SU-DHL-6 (cell line): ENCODE data around the gene MIPEP.

Source experiments
- H2AFZ ChIP-seq: fragments of 200-600 bp; sonication (generic); 2 replicates; pipeline ENCODE4 v1.6.1; 2014; ENCODE audit warnings: low read depth, mild to moderate bottlenecking, moderate library complexity, mixed read lengths, antibody characterized with exemption, low read length; ENCODE audit not compliant: severe bottlenecking
- H3F3A ChIP-seq: fragments of 200-600 bp; shearing (Covaris generic); 2 replicates; pipeline ENCODE4 v1.6.0; 2016; ENCODE audit warnings: antibody characterized with exemption, mild to moderate bottlenecking; ENCODE audit not compliant: insufficient read depth
- H3K27ac ChIP-seq: fragments of 200-600 bp; sonication (generic); 2 replicates; pipeline ENCODE4 v1.5.1; 2016; ENCODE audit warnings: low read depth, mild to moderate bottlenecking, low read length, moderate library complexity, mixed read lengths
- H3K27me3 ChIP-seq: fragments of 200-600 bp; sonication (generic), shearing (Covaris generic); 2 replicates; pipeline ENCODE4 v1.6.0; 2014; ENCODE audit warnings: mild to moderate bottlenecking, low read length
- H3K36me3 ChIP-seq: fragments of 200-600 bp; sonication (generic); 2 replicates; pipeline ENCODE4 v1.6.1; 2014; ENCODE audit warnings: mild to moderate bottlenecking, low read length, mixed read lengths
- H3K4me2 ChIP-seq: fragments of 300-600, 200-600 bp; shearing (Covaris generic), sonication (generic); 2 replicates; pipeline ENCODE4 v1.6.0; 2014; ENCODE audit warnings: low read length, low read depth, mild to moderate bottlenecking; ENCODE audit not compliant: poor library complexity, severe bottlenecking
- H3K4me3 ChIP-seq: fragments of 200-600 bp; sonication (generic); 2 replicates; pipeline ENCODE4 v1.5.1; 2014; ENCODE audit warnings: antibody characterized with exemption, low read length, mild to moderate bottlenecking, mixed read lengths; ENCODE audit not compliant: insufficient read depth, poor library complexity, severe bottlenecking
- H3K79me2 ChIP-seq: fragments of 200-600 bp; sonication (generic); 2 replicates; pipeline ENCODE4 v1.6.1; 2014; ENCODE audit warnings: mild to moderate bottlenecking, low read length, moderate library complexity; ENCODE audit not compliant: insufficient read depth
- H3K9ac ChIP-seq: fragments of 200-600 bp; sonication (generic); 2 replicates; pipeline ENCODE4 v1.7.0; 2014; ENCODE audit warnings: mild to moderate bottlenecking, low read length
- H3K9me2 ChIP-seq: fragments of 200-600 bp; sonication (generic); replicated peaks from 2 replicates; pipeline ENCODE4 v1.6.1; 2014; ENCODE audit warnings: low read length; ENCODE audit not compliant: insufficient read depth
- H3K9me3 ChIP-seq: fragments of 200-600 bp; sonication (generic); 2 replicates; pipeline ENCODE4 v1.6.1; 2014; ENCODE audit warnings: low read length, mixed read lengths; ENCODE audit not compliant: insufficient read depth
- H4K20me1 ChIP-seq: fragments of 200-600 bp; sonication (generic); 2 replicates; pipeline ENCODE4 v1.6.1; 2014; ENCODE audit warnings: low read depth, mild to moderate bottlenecking, antibody characterized with exemption, low read length, moderate library complexity, mixed read lengths
- EZH2phosphoT487 ChIP-seq: fragments of 200-600 bp; sonication (generic), shearing (Covaris generic); conservative IDR thresholded peaks from 2 replicates; pipeline ENCODE4 v1.6.1; 2018; ENCODE audit warnings: mild to moderate bottlenecking, antibody characterized with exemption, low read length, moderate library complexity, mixed read lengths
- TF ChIP-seq, protein P1 (sequence below): fragments of 200-600 bp; sonication (generic); IDR thresholded peaks from one replicate; pipeline ENCODE4 v1.5.1; 2017; ENCODE audit warnings: antibody characterized with exemption, mild to moderate bottlenecking, low read length, moderate library complexity; ENCODE audit not compliant: insufficient read depth, poor library complexity, severe bottlenecking

The MIPEP gene

GRCh38 chr13:23701186-23701585, 188.0 kb downstream of the MIPEP start:
- no peaks in the 10 kb centered on the region for H3K79me2 ChIP-seq
- H3K4me3 ChIP-seq = no peak overlapping the region
- no peak overlapping the region for H3K27ac ChIP-seq
- no peaks in the 10 kb centered on the region for H3K9me3 ChIP-seq
- no peak overlapping the region for H3K4me2 ChIP-seq
- no peaks in the 10 kb centered on the region for H3K36me3 ChIP-seq
- H2AFZ ChIP-seq = no peak overlapping the region
- H3F3A ChIP-seq = no peaks in the 10 kb centered on the region
- no peaks in the 10 kb centered on the region for H3K27me3 ChIP-seq
- no peaks in the 10 kb centered on the region for H4K20me1 ChIP-seq
- no peaks in the 10 kb centered on the region for H3K9me2 ChIP-seq
- TF ChIP-seq, protein P1, sequence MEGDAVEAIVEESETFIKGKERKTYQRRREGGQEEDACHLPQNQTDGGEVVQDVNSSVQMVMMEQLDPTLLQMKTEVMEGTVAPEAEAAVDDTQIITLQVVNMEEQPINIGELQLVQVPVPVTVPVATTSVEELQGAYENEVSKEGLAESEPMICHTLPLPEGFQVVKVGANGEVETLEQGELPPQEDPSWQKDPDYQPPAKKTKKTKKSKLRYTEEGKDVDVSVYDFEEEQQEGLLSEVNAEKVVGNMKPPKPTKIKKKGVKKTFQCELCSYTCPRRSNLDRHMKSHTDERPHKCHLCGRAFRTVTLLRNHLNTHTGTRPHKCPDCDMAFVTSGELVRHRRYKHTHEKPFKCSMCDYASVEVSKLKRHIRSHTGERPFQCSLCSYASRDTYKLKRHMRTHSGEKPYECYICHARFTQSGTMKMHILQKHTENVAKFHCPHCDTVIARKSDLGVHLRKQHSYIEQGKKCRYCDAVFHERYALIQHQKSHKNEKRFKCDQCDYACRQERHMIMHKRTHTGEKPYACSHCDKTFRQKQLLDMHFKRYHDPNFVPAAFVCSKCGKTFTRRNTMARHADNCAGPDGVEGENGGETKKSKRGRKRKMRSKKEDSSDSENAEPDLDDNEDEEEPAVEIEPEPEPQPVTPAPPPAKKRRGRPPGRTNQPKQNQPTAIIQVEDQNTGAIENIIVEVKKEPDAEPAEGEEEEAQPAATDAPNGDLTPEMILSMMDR = no peak
- TF ChIP-seq EZH2phosphoT487 = no peak
- H3K9ac ChIP-seq = no peak overlapping the region

GRCh38 chr13:23699271-23699670, 189.9 kb downstream of the MIPEP start:
- Histone ChIP-seq H3K79me2 (no peaks in the 10 kb centered on the region), H4K20me1 (no peaks in the 10 kb centered on the region), H2AFZ (no peak overlapping the region), H3K9me2 (no peaks in the 10 kb centered on the region), H3K9me3 (no peaks in the 10 kb centered on the region), H3F3A (no peaks in the 10 kb centered on the region), H3K9ac (no peak overlapping the region), H3K36me3 (no peaks in the 10 kb centered on the region), H3K27ac (no peak overlapping the region), H3K27me3 (no peaks in the 10 kb centered on the region), H3K4me2 (no peak overlapping the region), H3K4me3 (no peak overlapping the region)
- TF ChIP-seq EZH2phosphoT487 = no peak
- TF ChIP-seq, protein P1 = no peak

DNA sequence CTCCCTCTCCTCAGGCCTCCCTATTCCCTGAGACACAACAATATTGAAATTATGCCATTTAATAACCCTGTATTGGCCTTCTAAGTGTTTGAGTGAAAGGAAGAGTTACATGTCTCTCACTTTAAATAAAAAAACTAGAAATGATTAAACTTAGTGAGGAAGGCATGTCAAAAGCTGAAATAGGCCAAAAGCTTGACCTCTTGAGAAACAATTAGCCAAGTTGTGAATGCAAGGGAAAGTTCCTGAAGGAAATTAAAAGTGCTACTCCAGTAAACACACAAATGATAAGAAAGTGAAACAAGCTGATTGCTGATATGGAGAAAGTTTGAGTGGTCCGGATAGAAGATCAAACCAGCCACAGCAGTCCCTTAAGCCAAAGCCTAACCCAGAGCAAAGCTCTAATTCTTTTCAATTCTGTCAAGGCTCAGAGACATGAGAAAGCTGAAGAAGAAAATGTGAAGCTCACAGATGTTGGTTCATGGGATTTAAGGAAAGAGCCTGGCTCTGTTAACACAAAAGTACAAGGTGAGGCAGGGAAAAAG, 191.4 kb downstream of the MIPEP start:
- Histone ChIP-seq H3K36me3 (no peaks in the 10 kb centered on the region), H2AFZ (no peak overlapping the region), H3K9me3 (no peaks in the 10 kb centered on the region), H3K79me2 (no peaks in the 10 kb centered on the region), H3K9ac (no peak overlapping the region), H3K4me3 (no peak overlapping the region), H4K20me1 (no peaks in the 10 kb centered on the region), H3K9me2 (no peaks in the 10 kb centered on the region), H3K4me2 (no peak overlapping the region), H3K27ac (no peak overlapping the region), H3K27me3 (no peaks in the 10 kb centered on the region), H3F3A (no peaks in the 10 kb centered on the region)
- no peak for TF ChIP-seq EZH2phosphoT487

- H3K27ac ChIP-seq = no peak overlapping the region
- H3K9ac ChIP-seq = no peak overlapping the region
- H3K9me3 ChIP-seq = no peaks in the 10 kb centered on the region
- H3K4me3 ChIP-seq = no peak overlapping the region
- no peaks in the 10 kb centered on the region for H4K20me1 ChIP-seq
- H3K4me2 ChIP-seq = no peak overlapping the region
- no peaks in the 10 kb centered on the region for H3K9me2 ChIP-seq
- no peaks in the 10 kb centered on the region for H3K79me2 ChIP-seq
- no peaks in the 10 kb centered on the region for H3F3A ChIP-seq
- TF ChIP-seq, protein P1 = no peak
- TF ChIP-seq EZH2phosphoT487 = no peak
- H2AFZ ChIP-seq = no peak overlapping the region
- H3K27me3 ChIP-seq = no peaks in the 10 kb centered on the region
- no peaks in the 10 kb centered on the region for H3K36me3 ChIP-seq
Observed at GRCh38 chr13:23696610-23697009, 192.6 kb downstream of the MIPEP start.
